HL-60/S4 (cell line): ENCODE results near the gene NEK5.

Experiments
- in situ Hi-C: fragments of 300-500 bp; cut with MboI; formaldehyde crosslinking; loops from 2 replicates; pipeline ENCODE4 v1.14.3; 2022; ENCODE audit warnings: low sequenced_read_pairs

The NEK5 gene

DNA sequence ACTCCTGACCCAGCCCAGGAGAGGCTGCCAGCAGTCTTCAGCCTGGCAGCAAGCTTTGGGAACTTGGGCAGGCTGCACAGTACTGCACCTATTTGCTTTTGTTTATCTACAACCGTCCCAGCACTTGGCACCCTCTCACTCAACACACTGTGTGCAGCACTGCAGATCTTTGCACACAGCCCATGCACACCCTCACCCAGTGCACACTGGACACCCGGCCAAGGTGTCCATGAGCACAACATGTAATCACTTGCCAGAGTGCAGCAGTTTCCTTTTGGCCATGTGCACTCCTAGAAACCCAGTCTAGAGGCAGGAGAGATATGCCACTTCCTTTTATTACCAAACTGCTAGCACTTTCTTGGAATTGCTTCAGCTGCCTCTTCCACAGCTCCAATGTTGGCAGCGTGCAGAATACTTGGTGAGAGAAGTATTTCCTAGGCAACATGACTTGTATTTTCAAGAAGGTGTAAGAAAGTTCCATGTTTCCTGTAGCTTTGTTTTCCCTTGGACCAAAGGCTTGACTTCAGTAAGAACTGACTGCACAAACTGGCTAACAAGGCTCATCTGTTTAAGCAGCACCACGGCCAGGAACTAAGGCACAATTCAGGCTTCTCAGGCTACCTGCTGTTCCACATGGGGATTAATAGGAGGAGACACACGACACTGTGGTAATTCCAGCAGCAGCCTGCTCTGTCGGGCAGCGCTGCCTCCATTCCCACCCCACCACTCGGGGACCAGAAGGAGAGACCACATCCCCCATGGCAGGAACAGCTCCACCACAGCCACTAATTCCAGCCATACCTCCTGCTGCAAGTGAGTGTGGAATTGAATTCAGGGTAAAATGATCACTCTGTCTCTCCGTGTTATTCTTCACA lies 133.0 kb downstream of the NEK5 start:
- in situ Hi-C loops, result no loop called here

DNA sequence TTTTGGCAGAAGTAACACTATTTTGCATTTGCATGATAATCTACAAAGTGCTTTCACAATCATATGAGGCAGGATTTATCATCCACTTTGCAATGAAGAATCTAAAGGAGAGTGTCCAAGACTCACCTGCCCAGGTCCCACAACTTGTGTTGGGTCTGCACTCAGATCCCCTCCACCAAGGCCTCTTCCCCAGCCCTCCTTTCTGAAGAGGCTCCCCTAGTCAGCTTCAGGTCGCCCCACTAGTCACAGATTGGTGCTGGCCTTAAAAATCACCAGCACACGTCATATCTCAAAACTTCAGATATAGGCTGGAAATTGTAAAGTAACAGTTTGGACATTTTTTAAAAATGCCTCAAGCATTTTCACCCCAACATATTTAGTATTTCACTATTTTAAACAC lies 135.2 kb downstream of the NEK5 start:
- in situ Hi-C loops, result no loop called here

DNA sequence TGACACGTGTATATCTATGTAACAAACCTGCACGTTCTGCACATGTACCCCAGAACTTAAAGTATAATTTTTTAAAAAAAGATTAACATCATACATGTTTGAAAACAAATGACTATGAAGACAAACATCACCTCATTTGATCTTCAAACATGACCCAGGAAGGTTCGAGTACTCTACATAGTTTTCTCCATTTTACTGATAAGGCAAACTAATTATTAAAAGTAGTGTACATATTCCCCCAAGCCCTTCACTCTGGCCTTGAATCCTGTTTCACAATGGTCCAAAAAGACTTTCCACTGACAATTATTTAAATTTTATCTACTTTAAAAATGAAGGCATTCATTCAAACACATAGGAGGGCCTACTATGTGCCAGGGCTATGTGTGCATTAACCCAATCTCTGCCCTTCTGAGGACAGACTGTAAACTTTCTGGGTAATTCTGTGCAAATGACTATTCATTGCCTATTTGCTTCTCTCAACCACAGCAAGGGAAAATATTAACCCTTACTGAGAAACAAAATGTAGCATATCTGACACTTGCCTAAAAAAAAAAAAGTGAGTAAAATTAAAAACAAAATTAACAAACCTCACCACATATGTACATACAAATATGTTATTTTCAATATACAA lies 139.8 kb downstream of the NEK5 start:
- in situ Hi-C loops, result no loop called here
